HG03378 (cell line): ENCODE measurements around the gene MCF2L.
"Not testable (repeated sequence)": the region's sequence is repeated elsewhere in the genome, so short reads cannot be mapped to it uniquely, and the experiment has no call there.

Source experiments
- ATAC-seq: cut with Tn5 transposase; IDR thresholded peaks from one replicate; pipeline ENCODE4 v1.9.1; 2021; ENCODE audit warnings: mild to moderate bottlenecking, moderate library complexity; ENCODE audit not compliant: unreplicated experiment

The MCF2L gene

GRCh38 chr13:113093580-113094409 lies 124.8 kb downstream of the MCF2L start:
- ATAC-seq: no peak

- no peak for ATAC-seq
These were observed 125.4 kb downstream of the MCF2L start for GRCh38 chr13:113094410-113094800.

GRCh38 chr13:113095146-113096051 lies 126.4 kb downstream of the MCF2L start:
- ATAC-seq: no peak

- no peak for ATAC-seq
These were observed 127.2 kb downstream of the MCF2L start for GRCh38 chr13:113096052-113096744.

- no peak for ATAC-seq
These were observed 127.8 kb downstream of the MCF2L start for GRCh38 chr13:113096745-113097305.

- no peak for ATAC-seq
These were observed 128.6 kb downstream of the MCF2L start for GRCh38 chr13:113097651-113098050.

GRCh38 chr13:113098162-113098732 lies 129.2 kb downstream of the MCF2L start:
- no peak for ATAC-seq

- ATAC-seq: no peak
These were observed 130.1 kb downstream of the MCF2L start for GRCh38 chr13:113099142-113099541.

- not testable (repeated sequence) for ATAC-seq
These were observed 133.3 kb downstream of the MCF2L start for GRCh38 chr13:113102302-113102701.

GRCh38 chr13:113102727-113103126 lies 133.7 kb downstream of the MCF2L start:
- ATAC-seq: no peak

- no peak for ATAC-seq
These were observed 134.6 kb downstream of the MCF2L start for GRCh38 chr13:113103646-113104045.

- ATAC-seq: no peak
These were observed 136.3 kb downstream of the MCF2L start, which contains the start of gene F7 for GRCh38 chr13:113105032-113105920. F7 (plus strand) TSS chr13:113105791; CDS start chr13:113105842, 51 bp downstream.

- no peak for ATAC-seq
These were observed 137.0 kb downstream of the MCF2L start for GRCh38 chr13:113105921-113106452.

GRCh38 chr13:113106711-113107351 lies 137.8 kb downstream of the MCF2L start:
- ATAC-seq: no peak

- not testable (repeated sequence) for ATAC-seq
These were observed 139.5 kb downstream of the MCF2L start for GRCh38 chr13:113108521-113108920.

- ATAC-seq: no peak
These were observed 140.4 kb downstream of the MCF2L start for GRCh38 chr13:113109151-113110047.

GRCh38 chr13:113110048-113110851 lies 141.2 kb downstream of the MCF2L start:
- ATAC-seq: no peak
